GM21825 (cell line): ENCODE measurements around the gene LRRC8D.
"Not testable (repeated sequence)": the region's sequence is repeated elsewhere in the genome, so short reads cannot be mapped to it uniquely, and the experiment has no call there.

Source experiments
- ATAC-seq: cut with Tn5 transposase; IDR thresholded peaks from one replicate; pipeline ENCODE4 v1.9.1; 2021; ENCODE audit warnings: mild to moderate bottlenecking, moderate library complexity; ENCODE audit not compliant: unreplicated experiment

LRRC8D gene

GRCh38 chr1:89820422-89821321 lies at the start of gene LRRC8D:
TSS of gene LRRC8D (plus strand) at chr1:89821032. CDS start at chr1:89933069, 112,037 bp downstream.
- peak; percentile 73 for ATAC-seq

- no peak for ATAC-seq
These were observed 48.8 kb upstream of the LRRC8D start for GRCh38 chr1:89771991-89772560.

- not testable (repeated sequence) for ATAC-seq
These were observed 44.7 kb upstream of the LRRC8D start for GRCh38 chr1:89776104-89776503.

- not testable (repeated sequence) for ATAC-seq
These were observed 43.6 kb upstream of the LRRC8D start for GRCh38 chr1:89777271-89777670.

- no peak for ATAC-seq
These were observed 41.5 kb upstream of the LRRC8D start for GRCh38 chr1:89779151-89779940.

- no peak for ATAC-seq
These were observed 40.1 kb upstream of the LRRC8D start for GRCh38 chr1:89780721-89781120.

- peak; percentile 79 for ATAC-seq
These were observed 39.2 kb upstream of the LRRC8D start for GRCh38 chr1:89781494-89782126.

GRCh38 chr1:89786628-89787214 lies 34.1 kb upstream of the LRRC8D start:
- no peak for ATAC-seq

- ATAC-seq: no peak
These were observed 30.2 kb upstream of the LRRC8D start for GRCh38 chr1:89790592-89790991.

- ATAC-seq: no peak
These were observed 29.6 kb upstream of the LRRC8D start for GRCh38 chr1:89791064-89791726.

GRCh38 chr1:89794406-89794805 lies 26.4 kb upstream of the LRRC8D start:
- ATAC-seq: no peak

GRCh38 chr1:89795571-89795970 lies 25.3 kb upstream of the LRRC8D start:
- not testable (repeated sequence) for ATAC-seq

- ATAC-seq: not testable (repeated sequence)
These were observed 23.0 kb upstream of the LRRC8D start for GRCh38 chr1:89797876-89798275.

GRCh38 chr1:89799495-89799894 lies 21.3 kb upstream of the LRRC8D start:
- ATAC-seq: no peak

- ATAC-seq: no peak
These were observed 20.7 kb upstream of the LRRC8D start for GRCh38 chr1:89800022-89800655.

- no peak for ATAC-seq
These were observed 20.1 kb upstream of the LRRC8D start for GRCh38 chr1:89800718-89801117.

GRCh38 chr1:89802051-89802450 lies 18.8 kb upstream of the LRRC8D start:
- ATAC-seq: no peak

- no peak for ATAC-seq
These were observed 18.0 kb upstream of the LRRC8D start for GRCh38 chr1:89802841-89803240.

GRCh38 chr1:89804642-89805237 lies 16.1 kb upstream of the LRRC8D start:
- ATAC-seq: peak; percentile 85
